ENCODE results near the gene CASK.

CASK gene

DNA sequence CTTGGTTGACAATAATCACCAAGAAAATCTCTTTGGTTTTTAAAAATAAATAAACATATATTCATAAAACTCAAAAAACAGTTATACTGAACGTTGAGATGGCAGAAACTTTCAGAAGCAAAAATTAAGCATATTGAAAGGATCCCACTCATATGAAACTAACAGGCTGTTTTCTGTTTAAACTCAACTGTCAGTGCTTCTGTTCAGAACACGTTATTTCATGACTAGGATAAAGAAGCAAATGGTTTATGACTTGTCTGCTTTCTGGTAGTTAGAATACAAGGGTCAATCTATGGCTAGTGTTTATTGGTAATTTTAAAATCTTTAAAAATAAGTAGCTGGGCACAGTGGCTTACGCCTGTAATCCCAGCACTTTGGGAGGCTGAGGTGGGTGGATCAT, 195.2 kb downstream of the CASK start:
- Histone ChIP-seq H3K79me2 (ENCODE audit: control insufficient read depth, insufficient read depth, low read length, poor library complexity) (no peaks in the 10 kb centered on the region), H4K91ac (ENCODE audit: low read depth, low read length) (no peak overlapping the region), H3K36me3 (ENCODE audit: control insufficient read depth in 1 of 2, insufficient read depth in 2 of 2, low read length in 2 of 2) (no peaks in the 10 kb centered on the region), H3K4me3 (ENCODE audit: low read depth, low read length) (no peak overlapping the region), H3K4ac (ENCODE audit: low read depth, low read length) (no peak overlapping the region), H3K27me3 (ENCODE audit: insufficient read depth, low read length) (no peaks in the 10 kb centered on the region), H3K18ac (ENCODE audit: low read length) (no peak overlapping the region), H2BK12ac (ENCODE audit: low read length) (no peak overlapping the region), H2AK5ac (ENCODE audit: low read length) (no peak overlapping the region), H3K4me1 (ENCODE audit: control insufficient read depth in 1 of 2, insufficient read depth in 2 of 2, low read length in 2 of 2) (no peaks in the 10 kb centered on the region), H3K9ac (ENCODE audit: low read length) (no peak overlapping the region), H2BK5ac (ENCODE audit: low read depth, low read length, poor library complexity) (no peak overlapping the region), H3K9me3 (ENCODE audit: insufficient read depth, low read depth, low read length) (no peaks in the 10 kb centered on the region), H2BK120ac (ENCODE audit: insufficient read depth, low read length, poor library complexity) (no peak overlapping the region), H3K27ac (ENCODE audit: low read depth, low read length) (no peak overlapping the region), H4K12ac (ENCODE audit: low read depth, low read length) (no peak overlapping the region), H3K23ac (ENCODE audit: low read length) (no peak overlapping the region), H3K14ac (ENCODE audit: low read length) (no peak overlapping the region), H3K79me1 (ENCODE audit: low read length) (no peaks in the 10 kb centered on the region), H2AFZ (ENCODE audit: insufficient read depth, low read length, poor library complexity) (no peak overlapping the region), H3K4me2 (ENCODE audit: low read length) (no peak overlapping the region), H4K8ac (ENCODE audit: low read depth, low read length) (no peak overlapping the region)
- DNase-seq: no peak
- no CpG with 5 or more reads among the region's 3 CpGs for WGBS (ENCODE audit: extremely low coverage, insufficient coverage, insufficient read length)

GRCh38 chrX:41723826-41724225, 199.5 kb downstream of the CASK start, which contains the start of gene GPR82:
GPR82 (plus strand) TSS chrX:41724181; CDS start chrX:41727027, 2,846 bp downstream.
- no peak within 1 kb of the TSS for H3K4me3 ChIP-seq (ENCODE audit: low read depth, low read length)
- H2AFZ ChIP-seq (ENCODE audit: insufficient read depth, low read length, poor library complexity): no peak within 1 kb of the TSS
- H3K79me1 ChIP-seq (ENCODE audit: low read length): peaks cover 2% of the 10 kb centered on the region
- H3K4ac ChIP-seq (ENCODE audit: low read depth, low read length): no peak within 1 kb of the TSS
- no peak within 1 kb of the TSS for H4K91ac ChIP-seq (ENCODE audit: low read depth, low read length)
- no peak within 1 kb of the TSS for H2BK12ac ChIP-seq (ENCODE audit: low read length)
- H2AK5ac ChIP-seq (ENCODE audit: low read length): no peak within 1 kb of the TSS
- no peak within 1 kb of the TSS for H4K8ac ChIP-seq (ENCODE audit: low read depth, low read length)
- peaks cover 0 to 1% of the 10 kb centered on the region in 2 experiments for H3K36me3 ChIP-seq (ENCODE audit: control insufficient read depth in 1 of 2, insufficient read depth in 2 of 2, low read length in 2 of 2)
- H3K4me2 ChIP-seq (ENCODE audit: low read length): no peak within 1 kb of the TSS
- no peak within 1 kb of the TSS for H3K14ac ChIP-seq (ENCODE audit: low read length)
- H3K27me3 ChIP-seq (ENCODE audit: insufficient read depth, low read length): no peaks in the 10 kb centered on the region
- H3K18ac ChIP-seq (ENCODE audit: low read length): no peak within 1 kb of the TSS
- no peak within 1 kb of the TSS for H4K12ac ChIP-seq (ENCODE audit: low read depth, low read length)
- H3K27ac ChIP-seq (ENCODE audit: low read depth, low read length): no peak within 1 kb of the TSS
- H3K9me3 ChIP-seq (ENCODE audit: insufficient read depth, low read depth, low read length): no peaks in the 10 kb centered on the region
- H2BK5ac ChIP-seq (ENCODE audit: low read depth, low read length, poor library complexity): no peak within 1 kb of the TSS
- H3K79me2 ChIP-seq (ENCODE audit: control insufficient read depth, insufficient read depth, low read length, poor library complexity): no peaks in the 10 kb centered on the region
- no peak within 1 kb of the TSS for H3K23ac ChIP-seq (ENCODE audit: low read length)
- H3K4me1 ChIP-seq (ENCODE audit: control insufficient read depth in 1 of 2, insufficient read depth in 2 of 2, low read length in 2 of 2): no peaks in the 10 kb centered on the region
- no peak for DNase-seq
- no CpG with 5 or more reads among the region's 2 CpGs for WGBS (ENCODE audit: extremely low coverage, insufficient coverage, insufficient read length)
- no peak within 1 kb of the TSS for H2BK120ac ChIP-seq (ENCODE audit: insufficient read depth, low read length, poor library complexity)
- H3K9ac ChIP-seq (ENCODE audit: low read length): no peak within 1 kb of the TSS

DNA sequence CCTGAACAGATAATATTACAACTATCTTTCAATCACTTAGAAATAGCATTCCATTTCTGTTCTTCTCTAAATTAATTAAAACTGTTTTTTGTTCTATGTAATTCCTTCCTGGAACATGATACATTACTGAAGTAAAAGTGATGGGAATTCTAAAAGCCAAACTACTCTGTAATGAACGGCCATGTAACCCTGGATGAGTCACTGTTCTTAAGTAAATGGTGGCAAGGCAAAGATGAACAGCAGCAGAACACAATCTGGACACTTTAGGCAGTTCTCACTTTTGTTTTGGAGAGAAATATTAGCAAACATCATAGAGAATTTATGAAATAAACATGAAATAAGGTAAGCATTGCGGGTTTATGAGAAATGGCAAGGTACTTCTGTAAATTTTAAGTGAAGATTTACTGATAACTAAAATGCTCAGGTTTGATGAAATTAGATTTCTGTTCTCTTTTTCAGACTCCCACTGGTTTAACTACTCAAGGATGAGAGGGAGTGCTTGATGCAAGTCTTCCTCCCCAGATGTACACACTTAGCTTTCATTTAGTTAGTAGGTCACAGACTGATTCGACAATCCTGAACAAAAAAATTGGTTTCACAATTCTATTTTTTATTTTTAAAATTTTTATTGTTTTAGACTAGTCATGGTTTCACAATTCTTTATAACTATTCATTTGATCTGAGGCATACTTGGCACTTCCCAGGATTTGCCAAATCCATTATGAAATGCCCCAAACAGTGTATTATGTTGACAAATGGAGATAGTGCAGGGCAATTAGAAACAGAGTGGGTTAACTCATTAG, 200.3 kb downstream of the CASK start:
- no peak for DNase-seq
- no peak overlapping the region for H2BK120ac ChIP-seq (ENCODE audit: insufficient read depth, low read length, poor library complexity)
- H4K12ac ChIP-seq (ENCODE audit: low read depth, low read length): no peak overlapping the region
- no peak overlapping the region for H3K4me2 ChIP-seq (ENCODE audit: low read length)
- no peak overlapping the region for H4K8ac ChIP-seq (ENCODE audit: low read depth, low read length)
- H3K4me3 ChIP-seq (ENCODE audit: low read depth, low read length): no peak overlapping the region
- no peak overlapping the region for H3K27ac ChIP-seq (ENCODE audit: low read depth, low read length)
- H4K91ac ChIP-seq (ENCODE audit: low read depth, low read length): no peak overlapping the region
- H2BK5ac ChIP-seq (ENCODE audit: low read depth, low read length, poor library complexity): no peak overlapping the region
- no peak overlapping the region for H2AK5ac ChIP-seq (ENCODE audit: low read length)
- WGBS (ENCODE audit: extremely low coverage, insufficient coverage, insufficient read length): no CpG with 5 or more reads among the region's 3 CpGs
- H3K79me2 ChIP-seq (ENCODE audit: control insufficient read depth, insufficient read depth, low read length, poor library complexity): no peaks in the 10 kb centered on the region
- no peak overlapping the region for H3K14ac ChIP-seq (ENCODE audit: low read length)
- no peak overlapping the region for H2AFZ ChIP-seq (ENCODE audit: insufficient read depth, low read length, poor library complexity)
- peaks cover 2% of the 10 kb centered on the region for H3K79me1 ChIP-seq (ENCODE audit: low read length)
- H3K9me3 ChIP-seq (ENCODE audit: insufficient read depth, low read depth, low read length): no peaks in the 10 kb centered on the region
- peaks cover 0 to 2% of the 10 kb centered on the region in 2 experiments for H3K4me1 ChIP-seq (ENCODE audit: control insufficient read depth in 1 of 2, insufficient read depth in 2 of 2, low read length in 2 of 2)
- no peaks in the 10 kb centered on the region for H3K27me3 ChIP-seq (ENCODE audit: insufficient read depth, low read length)
- H3K18ac ChIP-seq (ENCODE audit: low read length): no peak overlapping the region
- H3K9ac ChIP-seq (ENCODE audit: low read length): no peak overlapping the region
- H2BK12ac ChIP-seq (ENCODE audit: low read length): no peak overlapping the region
- no peak overlapping the region for H3K23ac ChIP-seq (ENCODE audit: low read length)
- H3K36me3 ChIP-seq (ENCODE audit: control insufficient read depth in 1 of 2, insufficient read depth in 2 of 2, low read length in 2 of 2): peaks cover 0 to 1% of the 10 kb centered on the region in 2 experiments
- H3K4ac ChIP-seq (ENCODE audit: low read depth, low read length): no peak overlapping the region

DNA sequence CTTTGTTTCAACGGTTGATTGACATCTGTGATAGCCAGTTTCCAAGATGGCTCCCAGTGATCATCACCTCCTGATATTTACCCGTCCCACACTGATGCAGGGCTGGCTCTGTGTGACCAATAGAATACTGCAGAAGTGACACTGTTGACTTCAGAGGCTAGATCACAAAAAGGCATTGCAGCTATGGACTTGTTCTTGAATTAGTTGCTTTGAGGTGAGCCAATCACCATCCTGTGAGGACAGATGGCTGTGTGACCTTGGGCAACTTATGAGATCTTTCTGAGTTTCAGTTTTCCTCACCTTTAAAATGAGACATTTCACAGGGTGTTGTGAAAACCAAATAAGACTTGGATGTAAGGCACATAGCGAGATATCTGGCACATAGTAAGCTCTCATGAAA, 201.1 kb downstream of the CASK start:
- Histone ChIP-seq H3K79me1 (ENCODE audit: low read length) (peaks cover 5% of the 10 kb centered on the region), H3K4me2 (ENCODE audit: low read length) (no peak overlapping the region), H3K79me2 (ENCODE audit: control insufficient read depth, insufficient read depth, low read length, poor library complexity) (no peaks in the 10 kb centered on the region), H3K23ac (ENCODE audit: low read length) (no peak overlapping the region), H2AFZ (ENCODE audit: insufficient read depth, low read length, poor library complexity) (no peak overlapping the region), H3K9ac (ENCODE audit: low read length) (no peak overlapping the region), H3K9me3 (ENCODE audit: insufficient read depth, low read depth, low read length) (no peaks in the 10 kb centered on the region), H3K27me3 (ENCODE audit: insufficient read depth, low read length) (no peaks in the 10 kb centered on the region), H4K91ac (ENCODE audit: low read depth, low read length) (no peak overlapping the region), H3K36me3 (ENCODE audit: control insufficient read depth in 1 of 2, insufficient read depth in 2 of 2, low read length in 2 of 2) (peaks cover 0 to 1% of the 10 kb centered on the region in 2 experiments), H3K4me1 (ENCODE audit: control insufficient read depth in 1 of 2, insufficient read depth in 2 of 2, low read length in 2 of 2) (peaks cover 0 to 2% of the 10 kb centered on the region in 2 experiments), H4K12ac (ENCODE audit: low read depth, low read length) (no peak overlapping the region), H2BK120ac (ENCODE audit: insufficient read depth, low read length, poor library complexity) (no peak overlapping the region), H4K8ac (ENCODE audit: low read depth, low read length) (no peak overlapping the region), H3K14ac (ENCODE audit: low read length) (no peak overlapping the region), H2BK5ac (ENCODE audit: low read depth, low read length, poor library complexity) (no peak overlapping the region), H2BK12ac (ENCODE audit: low read length) (no peak overlapping the region), H3K4me3 (ENCODE audit: low read depth, low read length) (no peak overlapping the region), H3K18ac (ENCODE audit: low read length) (no peak overlapping the region), H3K27ac (ENCODE audit: low read depth, low read length) (no peak overlapping the region), H2AK5ac (ENCODE audit: low read length) (no peak overlapping the region), H3K4ac (ENCODE audit: low read depth, low read length) (no peak overlapping the region)
- no peak for DNase-seq
- no CpG with 5 or more reads among the region's 3 CpGs for WGBS (ENCODE audit: extremely low coverage, insufficient coverage, insufficient read length)
